Lower leg skin (tissue), 3 donors: ENCODE results near the gene OSBPL9.

Experiments
- CTCF ChIP-seq, 3 donors: fragments of 450-650 bp; IDR thresholded peaks; one replicate each; pipeline ENCODE4 v1.5.1; 2016; ENCODE audit warnings: antibody characterized with exemption in 3 of 3, mild to moderate bottlenecking in 3 of 3, moderate library complexity in 2 of 3
- POLR2A ChIP-seq, 2 donors: fragments of 450-650 bp; IDR thresholded peaks; one replicate each; pipeline ENCODE4 v1.6.1; 2016 to 2017; ENCODE audit warnings: antibody characterized with exemption in 2 of 2, mild to moderate bottlenecking in 1 of 2, moderate library complexity in 1 of 2

DNA sequence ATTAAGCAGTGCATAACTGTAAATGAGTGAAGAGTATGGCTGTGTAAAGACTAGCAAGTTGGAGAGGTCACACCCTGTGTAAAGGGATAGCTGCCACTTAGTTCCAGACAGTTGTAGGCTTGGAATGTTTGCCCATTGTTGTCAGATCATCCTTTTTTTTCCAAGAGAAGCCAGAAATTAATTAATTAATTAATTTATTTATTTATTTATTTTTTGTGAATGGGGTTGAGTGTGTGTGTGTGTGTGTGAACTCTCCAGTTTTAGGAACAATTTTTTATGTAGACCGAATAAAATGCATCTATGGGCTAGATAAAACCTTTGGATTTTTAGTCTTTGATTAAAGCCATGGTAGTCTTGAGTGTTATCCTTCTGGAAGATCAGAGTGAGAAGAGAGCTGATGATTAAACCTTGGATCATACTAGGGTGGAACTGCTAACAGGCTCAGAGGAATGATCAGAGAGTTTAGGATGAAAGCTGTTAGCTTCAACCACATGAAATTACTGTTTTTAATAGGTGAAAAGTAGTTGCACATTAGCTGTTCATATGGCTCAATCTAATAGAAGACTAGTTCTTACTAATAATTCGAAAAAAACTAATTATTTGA is 58.4 kb downstream of the OSBPL9 start:
- TF ChIP-seq CTCF (IDR thresholded peaks at IDR 0.05) (no peak), POLR2A (IDR thresholded peaks at IDR 0.05) (no peak)
